HG02884 (cell line): ENCODE data around the gene GJB4.
"Not testable (repeated sequence)": the region's sequence is repeated elsewhere in the genome, so short reads cannot be mapped to it uniquely, and the experiment has no call there.

Experiments
- ATAC-seq: cut with Tn5 transposase; IDR thresholded peaks from one replicate; pipeline ENCODE4 v1.9.1; 2021; ENCODE audit warnings: mild to moderate bottlenecking, moderate library complexity; ENCODE audit not compliant: unreplicated experiment

GJB4 gene

GRCh38 chr1:34746785-34747637 is 12.5 kb upstream of the GJB4 start:
- ATAC-seq: no peak

DNA sequence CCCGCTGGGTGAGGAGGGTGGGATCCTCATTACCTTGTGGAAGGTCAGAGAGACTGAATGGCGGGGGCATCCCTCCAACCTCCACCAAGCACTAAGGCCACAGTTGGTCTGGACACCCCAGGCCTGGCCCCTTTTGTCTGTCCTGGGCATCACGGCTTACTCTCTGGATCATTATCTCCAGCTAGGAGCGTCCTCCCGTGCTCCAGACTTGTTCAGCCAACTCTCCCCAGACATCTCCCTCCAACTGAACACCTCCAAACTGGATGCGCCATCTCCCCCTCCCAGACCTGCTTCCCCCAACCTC is 11.9 kb upstream of the GJB4 start:
- ATAC-seq: no peak

DNA sequence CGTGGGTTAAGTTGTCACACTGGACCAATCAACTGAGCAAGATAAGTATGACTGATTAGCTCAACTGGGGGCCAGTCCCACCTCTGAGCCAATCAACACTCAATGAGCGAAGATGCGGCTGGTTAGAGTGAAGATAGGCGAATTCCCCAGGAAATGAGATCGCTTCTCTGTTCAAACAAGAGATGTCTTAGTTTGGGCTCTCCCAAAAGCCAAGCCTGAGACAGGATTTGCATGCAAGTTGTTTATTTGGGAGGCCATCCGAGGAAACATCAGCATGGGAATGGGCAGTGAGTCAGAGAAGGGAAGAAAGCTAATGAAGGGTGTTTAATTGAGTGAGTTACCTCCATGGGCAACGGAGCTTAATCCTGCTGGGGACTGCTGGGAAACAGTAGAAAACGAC is 9.5 kb upstream of the GJB4 start:
- no peak for ATAC-seq

DNA sequence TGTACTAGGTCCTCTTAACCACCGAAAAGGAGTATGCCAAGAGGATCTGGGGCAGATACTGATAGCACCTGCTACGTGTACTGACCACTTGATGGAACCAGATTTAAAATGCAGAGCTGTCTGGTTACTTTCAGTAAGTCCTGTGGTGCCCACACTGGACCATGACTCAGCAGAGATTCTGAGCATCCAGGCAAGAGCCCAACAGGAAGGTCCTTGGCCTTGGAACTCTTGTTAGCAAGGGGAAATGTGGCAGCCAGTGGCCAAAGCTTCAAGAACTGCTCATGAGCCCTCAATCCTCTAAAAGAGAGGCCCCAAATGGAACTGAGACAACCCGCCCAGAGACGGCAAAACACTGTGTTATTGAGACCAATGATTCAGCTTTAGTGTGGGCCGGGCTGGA is 8.9 kb upstream of the GJB4 start:
- ATAC-seq: no peak

- no peak for ATAC-seq
These were observed 6.4 kb upstream of the GJB4 start for GRCh38 chr1:34753163-34753562.

- no peak for ATAC-seq
These were observed 4.4 kb upstream of the GJB4 start, which contains the start of gene GJB5 for GRCh38 chr1:34754964-34755637. Gene GJB5, plus strand, starts transcription at chr1:34755047. Its CDS starts 2,284 bp downstream, at chr1:34757331.

DNA sequence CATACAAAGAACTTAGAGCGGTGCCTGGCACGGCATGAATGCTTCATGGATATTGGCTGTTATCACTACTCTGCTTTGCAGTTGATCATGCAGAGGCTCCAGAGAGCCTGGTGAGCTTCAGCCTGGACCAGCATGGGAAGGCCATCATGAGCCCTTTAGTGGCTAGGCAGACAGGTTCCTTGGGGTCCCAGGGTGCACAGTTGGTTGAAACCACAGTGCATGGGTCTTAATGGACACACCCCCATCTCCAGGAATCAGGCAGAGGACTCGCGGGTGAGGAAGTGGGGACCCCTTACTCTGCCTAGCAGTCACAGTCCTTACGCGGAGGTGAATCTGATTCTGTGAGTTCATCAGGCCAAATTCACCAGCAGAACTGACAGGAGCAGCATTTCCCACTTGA is 3.6 kb upstream of the GJB4 start:
- ATAC-seq: no peak

DNA sequence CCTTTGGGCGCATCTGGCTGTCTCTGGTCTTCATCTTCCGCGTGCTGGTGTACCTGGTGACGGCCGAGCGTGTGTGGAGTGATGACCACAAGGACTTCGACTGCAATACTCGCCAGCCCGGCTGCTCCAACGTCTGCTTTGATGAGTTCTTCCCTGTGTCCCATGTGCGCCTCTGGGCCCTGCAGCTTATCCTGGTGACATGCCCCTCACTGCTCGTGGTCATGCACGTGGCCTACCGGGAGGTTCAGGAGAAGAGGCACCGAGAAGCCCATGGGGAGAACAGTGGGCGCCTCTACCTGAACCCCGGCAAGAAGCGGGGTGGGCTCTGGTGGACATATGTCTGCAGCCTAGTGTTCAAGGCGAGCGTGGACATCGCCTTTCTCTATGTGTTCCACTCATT is 2.2 kb upstream of the GJB4 start:
- ATAC-seq: no peak

DNA sequence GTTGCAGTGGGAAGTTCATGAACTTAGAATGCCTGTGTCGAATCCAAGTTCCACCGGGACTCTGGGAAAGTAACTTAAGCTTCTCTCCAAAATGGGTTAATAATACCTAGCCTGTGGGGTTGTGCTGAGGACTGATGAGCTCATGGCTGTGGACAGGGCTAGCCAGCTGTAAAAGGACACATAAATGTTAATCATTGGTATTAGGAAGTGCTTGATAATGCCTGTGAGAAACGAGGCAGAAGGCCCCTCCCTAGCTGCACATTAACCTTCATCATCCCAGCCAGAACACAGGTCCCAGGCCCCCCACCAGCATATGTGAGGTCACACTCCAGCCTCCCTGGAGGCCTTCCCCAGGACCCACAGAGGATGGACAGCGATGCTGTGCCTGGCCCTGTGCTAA is 789 bp upstream of the GJB4 start:
- no peak for ATAC-seq

GRCh38 chr1:34761176-34761761 is 1.7 kb downstream of the GJB4 start:
- ATAC-seq: no peak

GRCh38 chr1:34761776-34762307 is 2.3 kb downstream of the GJB4 start:
- ATAC-seq: no peak

DNA sequence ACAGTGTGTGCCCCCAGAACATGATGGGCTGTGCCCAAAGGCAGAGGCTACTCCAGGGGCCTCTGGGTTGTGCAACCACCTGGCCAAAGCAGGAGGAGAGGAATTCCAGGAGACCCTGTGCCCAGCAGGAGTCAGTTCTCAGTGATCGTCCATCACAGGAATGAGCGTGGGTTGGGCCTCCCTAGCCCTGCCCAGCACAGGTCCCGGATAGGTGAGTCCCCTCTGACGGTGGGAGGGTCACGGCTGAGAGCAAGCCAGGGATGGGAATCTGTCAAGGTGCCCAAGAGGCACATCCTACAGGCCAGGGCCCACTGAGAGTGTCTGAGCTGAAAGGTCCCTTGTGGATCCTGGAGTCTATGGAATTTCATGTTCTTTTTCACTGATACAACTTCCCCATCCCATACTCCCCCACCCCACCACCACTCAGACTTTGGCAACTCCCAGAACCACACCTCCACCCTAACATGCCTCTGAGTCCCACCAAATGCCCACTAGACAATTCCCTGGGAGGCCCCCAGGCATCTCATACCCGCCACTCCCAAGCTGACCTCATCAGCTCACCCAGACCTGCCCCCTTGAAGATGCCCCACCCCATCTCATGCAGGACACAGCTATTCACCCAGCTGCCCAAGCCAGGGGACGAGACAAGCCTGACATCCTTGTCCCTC is 3.1 kb downstream of the GJB4 start:
- no peak for ATAC-seq

DNA sequence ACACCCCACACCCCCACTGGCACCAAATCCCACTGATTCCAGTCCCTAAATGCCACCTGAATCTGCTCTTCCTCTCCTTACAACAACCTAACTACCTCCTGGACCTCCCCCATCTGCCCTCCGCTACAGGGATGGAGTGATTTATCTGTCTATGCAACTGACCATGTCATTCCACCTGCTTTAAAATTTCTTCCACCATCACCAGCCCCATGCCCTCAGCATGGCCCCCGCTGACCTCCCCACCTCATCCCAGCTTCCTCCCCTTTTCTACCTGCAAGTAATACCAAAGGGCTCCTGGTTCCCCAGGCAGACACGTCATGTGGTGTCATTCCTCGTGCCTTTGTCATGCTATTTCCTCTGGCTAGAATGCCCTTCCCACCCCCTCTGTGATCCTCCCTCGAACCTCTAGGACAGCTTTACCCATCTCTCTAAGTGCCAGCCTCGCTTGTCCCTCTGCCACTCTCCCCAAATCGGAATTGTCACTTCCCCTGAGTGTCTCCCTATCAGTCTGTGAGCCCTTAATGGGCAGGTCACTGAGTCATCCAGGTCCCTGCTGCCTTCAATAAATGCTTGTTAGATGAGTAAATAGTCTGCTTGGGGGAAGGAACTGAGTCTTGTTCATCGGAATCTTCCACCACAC is 3.7 kb downstream of the GJB4 start:
- ATAC-seq: no peak

DNA sequence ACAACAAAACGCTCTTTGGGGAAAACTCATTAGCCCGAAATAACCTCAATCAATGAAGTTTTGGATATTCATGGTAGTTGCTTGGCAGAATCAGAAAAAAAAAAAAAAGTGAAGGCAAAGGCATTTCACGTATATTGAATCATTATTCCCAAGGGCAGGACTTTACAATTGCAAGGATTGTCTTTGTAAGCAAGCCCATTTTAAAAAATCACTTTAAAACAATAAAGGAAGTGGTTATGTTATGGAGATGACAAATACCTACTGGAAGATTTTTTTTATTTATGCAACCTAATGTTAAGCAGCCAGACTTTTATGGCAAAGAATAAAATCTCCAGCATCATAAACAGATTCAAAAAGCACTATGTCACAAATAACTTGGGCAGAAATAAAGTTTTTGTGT is 9.3 kb downstream of the GJB4 start:
- no peak for ATAC-seq

DNA sequence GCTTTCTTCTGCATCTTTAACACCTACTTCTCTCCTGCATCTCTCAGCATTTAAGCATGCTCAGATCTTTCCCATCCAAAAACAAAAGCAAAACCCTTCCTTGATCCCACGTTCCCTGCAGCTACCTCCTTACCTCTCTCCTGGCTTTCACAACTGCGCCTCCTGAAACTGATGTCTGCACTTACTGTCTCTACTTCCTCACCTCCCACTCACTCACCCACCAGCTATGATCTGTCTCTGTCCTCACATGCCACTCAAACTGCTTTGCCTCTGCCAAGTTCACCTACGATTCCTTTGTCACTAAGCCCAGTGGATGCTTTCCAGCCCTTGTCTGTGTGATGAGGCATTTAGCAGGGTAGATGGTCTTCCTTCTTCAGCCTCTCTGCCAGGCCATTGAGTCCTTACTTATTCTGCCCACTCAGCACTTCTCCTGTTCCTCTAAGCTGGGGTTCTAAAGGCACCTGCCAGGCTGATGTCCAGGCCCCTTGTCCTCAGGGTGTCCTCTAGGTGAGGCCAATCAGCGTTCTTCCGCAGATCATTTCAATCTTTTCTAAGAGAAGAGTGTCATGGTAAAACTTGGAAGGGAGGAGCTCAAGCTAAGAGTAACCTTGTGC is 11.5 kb downstream of the GJB4 start:
- no peak for ATAC-seq

GRCh38 chr1:34771573-34772371 is 12.2 kb downstream of the GJB4 start:
- ATAC-seq: no peak

DNA sequence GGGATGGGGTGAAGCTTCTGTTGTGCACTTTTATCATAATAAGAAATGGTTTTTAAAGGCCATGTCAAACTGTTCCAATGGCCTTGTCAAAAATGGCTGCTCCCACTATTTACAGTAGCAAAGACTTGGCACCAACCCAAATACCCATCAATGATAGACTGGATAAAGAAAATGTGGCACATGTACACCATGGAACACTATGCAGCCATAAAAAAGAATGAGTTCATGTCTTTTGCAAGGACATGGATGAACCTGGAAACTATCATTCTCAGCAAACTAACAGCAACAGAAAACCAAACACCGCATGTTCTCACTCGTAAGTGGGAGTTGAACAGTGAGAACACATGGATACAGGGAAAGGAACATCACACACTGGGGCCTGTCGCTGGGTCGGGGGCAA is 13.6 kb downstream of the GJB4 start:
- ATAC-seq: not testable (repeated sequence)

DNA sequence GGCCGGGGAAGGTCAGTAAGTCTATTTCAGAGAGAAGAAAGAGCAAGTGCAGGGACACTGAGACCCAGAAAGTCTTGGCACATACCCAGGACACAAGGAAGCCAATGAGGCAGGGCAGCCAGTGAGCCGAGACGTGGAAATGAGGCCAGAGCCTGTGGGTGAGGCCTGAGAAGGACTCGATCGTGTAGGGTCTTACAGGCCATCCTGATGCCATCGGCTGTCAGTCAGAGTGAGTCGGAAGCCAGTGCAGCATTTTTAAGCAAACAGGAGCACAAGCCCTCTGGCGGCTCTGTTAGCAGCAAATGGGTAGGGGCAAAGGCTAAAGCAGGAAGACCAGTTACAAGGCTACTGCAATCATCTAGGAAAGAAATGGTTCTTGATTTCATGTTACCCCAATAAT is 15.4 kb downstream of the GJB4 start:
- ATAC-seq: no peak

DNA sequence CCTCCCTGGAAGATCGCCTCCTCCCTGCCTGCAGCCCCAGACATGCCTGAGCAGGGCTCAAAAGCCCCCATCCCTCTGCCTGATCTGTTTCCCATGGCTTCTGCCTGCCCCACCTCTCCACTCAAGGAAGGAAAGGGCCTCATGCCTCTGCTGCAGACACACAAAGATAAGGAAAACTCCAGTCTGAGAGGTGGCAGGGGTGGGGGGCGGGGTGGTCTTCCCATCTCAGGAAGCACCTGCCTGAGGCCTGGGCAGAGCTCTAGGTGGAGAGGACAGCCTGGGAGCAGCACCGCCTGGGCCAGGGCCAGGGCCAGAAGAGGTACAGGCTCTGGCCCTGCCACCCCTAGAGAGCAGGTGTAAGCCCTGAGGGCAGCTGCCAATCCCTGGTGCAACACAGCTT is 17.4 kb downstream of the GJB4 start:
- no peak for ATAC-seq
